Dermis microvascular lymphatic vessel endothelial cell (primary cell): Measurements from ENCODE around the gene YY1AP1. TPM values are rescaled to one million over a fixed set of nuclear protein-coding genes. Genes with fewer than 3 reads are reported as not detected.
A peak's percentile ranks its signal among the peaks of the same experiment; 100 is the strongest.
"Not testable (repeated sequence)": the region's sequence is repeated elsewhere in the genome, so short reads cannot be mapped to it uniquely, and the experiment has no call there.

Source experiments
- DNase-seq, 2 donors: peaks; one replicate each; pipeline versions ENCODE4 v3.0.0 to v3.0.0-alpha.2; 2010; ENCODE audit warnings: low read depth in 2 of 2
- total RNA-seq: library from RNA; depleted of rRNA; stranded (reverse); fragments of >200 nt; gene quantifications from 2 replicates; pipeline ENCODE4 v1.2.1, GENCODE V29; 2014

Gene YY1AP1
- total RNA-seq, 1 donor from 2014 or later = 36.3 TPM

GRCh38 chr1:155646307-155646706, 42.3 kb downstream of the YY1AP1 start:
- DNase-seq = no peak

GRCh38 chr1:155645648-155646047, 42.9 kb downstream of the YY1AP1 start:
- no peak for DNase-seq

- no peak for DNase-seq
Measured at GRCh38 chr1:155645034-155645598, 43.5 kb downstream of the YY1AP1 start.

GRCh38 chr1:155643230-155643629, 45.3 kb downstream of the YY1AP1 start:
- DNase-seq = no peak

- DNase-seq = not testable (repeated sequence)
Measured at GRCh38 chr1:155642559-155643180, 45.9 kb downstream of the YY1AP1 start.

- no peak for DNase-seq
Measured at GRCh38 chr1:155640367-155640766, 48.2 kb downstream of the YY1AP1 start.

- DNase-seq = no peak
Measured at GRCh38 chr1:155636397-155637153, 52.0 kb downstream of the YY1AP1 start.

- DNase-seq = not testable (repeated sequence)
Measured at GRCh38 chr1:155626428-155626827, 62.1 kb downstream of the YY1AP1 start.

GRCh38 chr1:155623357-155623756, 65.2 kb downstream of the YY1AP1 start:
- DNase-seq = no peak

- no peak for DNase-seq
Measured at GRCh38 chr1:155622191-155622590, 66.4 kb downstream of the YY1AP1 start.

- not testable (repeated sequence) for DNase-seq
Measured at GRCh38 chr1:155613226-155613625, 75.3 kb downstream of the YY1AP1 start.

- not testable (repeated sequence) for DNase-seq
Measured at GRCh38 chr1:155610257-155610647, 78.3 kb downstream of the YY1AP1 start.

- peak; percentile 94 to 99 for DNase-seq
Measured at GRCh38 chr1:155609515-155610256, 78.9 kb downstream of the YY1AP1 start, which contains the start of gene MSTO1. Gene MSTO1, plus strand, starts transcription at chr1:155610218. Its CDS starts 31 bp downstream, at chr1:155610249.

Other genes starting within 250 kb of the YY1AP1 start
- gene ASH1L, start 126.0 kb downstream of the YY1AP1 start, total RNA-seq = 13.5 and 16.8 TPM in 2 replicates
- gene MSTO1, start 78.6 kb downstream of the YY1AP1 start, total RNA-seq = 13.4 and 18.7 TPM in 2 replicates
- gene DAP3, start 317 bp upstream of the YY1AP1 start, total RNA-seq = 38.0 and 39.1 TPM in 2 replicates
- 16.3 and 23.6 TPM in 2 replicates for gene GON4L, start 168.4 kb upstream of the YY1AP1 start, total RNA-seq
- 14.2 and 20.3 TPM in 2 replicates for gene SYT11, start 170.8 kb upstream of the YY1AP1 start, total RNA-seq
- gene RIT1, start 222.6 kb upstream of the YY1AP1 start, total RNA-seq = 18.2 and 36.3 TPM in 2 replicates
- 14.6 and 18.6 TPM in 2 replicates for gene KHDC4, start 245.6 kb upstream of the YY1AP1 start, total RNA-seq